H1 (cell line): ENCODE measurements around the gene CKAP2L. TPM values are rescaled to one million over a fixed set of nuclear protein-coding genes. Genes with fewer than 3 reads are reported as not detected.

ENCODE experiments used
- CTCF ChIA-PET: fragments of 300-600 bp; sonication (Branson Sonifier 250); formaldehyde crosslinking; loops from one replicate; lab custom pipeline; 2021; ENCODE audit not compliant: partially characterized antibody; lab: Charles Lee
- POLR2A ChIA-PET: fragments of 300-600 bp; sonication (Branson Sonifier 250); formaldehyde crosslinking; loops from one replicate; lab custom pipeline; 2021; ENCODE audit warnings: inconsistent platforms; ENCODE audit not compliant: partially characterized antibody; lab: Charles Lee
- DNase-seq, 2 experiments: peaks; one replicate each; pipeline versions ENCODE4 v3.0.0 to v3.0.0-alpha.2; 2010 to 2022; ENCODE audit warnings: low spot score in 2 of 2, low read depth in 1 of 2, mixed read lengths in 1 of 2
- FAIRE-seq: peaks from 2 replicates; lab custom pipeline; 2011; peaks lifted over from hg19 to GRCh38; lab: Jason Lieb, UNC
- H2AFZ ChIP-seq: 2 replicates; pipeline ENCODE4 v1.8.1; 2012; ENCODE audit warnings: low read length, inconsistent platforms
- H2AK5ac ChIP-seq: 2 replicates; pipeline ENCODE4 v1.6.1; 2013; ENCODE audit warnings: low read depth, low read length
- H2BK120ac ChIP-seq: replicated peaks from 2 replicates; pipeline ENCODE3; 2013; ENCODE audit warnings: low read depth, low read length, inconsistent platforms
- H2BK12ac ChIP-seq: 2 replicates; pipeline ENCODE4 v1.6.1; 2013; ENCODE audit warnings: low read depth, low read length
- H2BK15ac ChIP-seq: 2 replicates; pipeline ENCODE4 v1.6.1; 2013; ENCODE audit warnings: low read length
- H2BK20ac ChIP-seq: 2 replicates; pipeline ENCODE4 v1.6.1; 2013; ENCODE audit warnings: low read length
- H2BK5ac ChIP-seq: 2 replicates; pipeline ENCODE4 v1.6.1; 2013; ENCODE audit warnings: low read depth, low read length
- H3K14ac ChIP-seq: 2 replicates; pipeline ENCODE4 v1.6.1; 2013; ENCODE audit warnings: inconsistent platforms; ENCODE audit not compliant: insufficient read length
- H3K18ac ChIP-seq: 2 replicates; pipeline ENCODE4 v1.6.1; 2013; ENCODE audit warnings: low read length; ENCODE audit errors: extremely low read depth
- H3K23ac ChIP-seq: 2 replicates; pipeline ENCODE4 v1.6.1; 2013; ENCODE audit warnings: inconsistent platforms; ENCODE audit not compliant: insufficient read length
- H3K23me2 ChIP-seq: 2 replicates; pipeline ENCODE4 v1.6.1; 2013; ENCODE audit warnings: low read depth, low read length
- H3K27ac ChIP-seq: 2 replicates; pipeline ENCODE4 v1.6.1; 2011; ENCODE audit warnings: low read depth, low read length, inconsistent platforms
- H3K27me3 ChIP-seq, 4 experiments: replicated peaks in 1 of 4; 1 replicate in 1 of 4; 2 replicates in 3 of 4; pipeline versions ENCODE4 v1.6.1 to v1.8.1; 2011 to 2013; ENCODE audit warnings: low read length in 3 of 4, mild to moderate bottlenecking in 3 of 4, inconsistent platforms in 2 of 4, mixed read lengths in 2 of 4, moderate library complexity in 1 of 4; ENCODE audit not compliant: control insufficient read depth in 3 of 4, insufficient read depth in 3 of 4; ENCODE audit errors: extremely low read depth in 1 of 4
- H3K36me3 ChIP-seq, 4 experiments: 2 replicates each; pipeline versions ENCODE4 v1.6.1 to v1.8.1; 2011 to 2013; ENCODE audit warnings: mild to moderate bottlenecking in 4 of 4, low read length in 3 of 4, moderate library complexity in 2 of 4, control low read depth in 1 of 4, inconsistent platforms in 1 of 4; ENCODE audit not compliant: insufficient read depth in 4 of 4, control insufficient read depth in 2 of 4
- H3K4ac ChIP-seq: replicated peaks from 2 replicates; pipeline ENCODE3; 2013; ENCODE audit warnings: low read length, low read depth, mixed read lengths, inconsistent platforms; ENCODE audit not compliant: insufficient read length
- H3K4me1 ChIP-seq, 4 experiments: replicated peaks in 1 of 4; 1 replicate in 1 of 4; 2 replicates in 3 of 4; pipeline versions ENCODE4 v1.6.1 to v1.8.1; 2011 to 2013; ENCODE audit warnings: low read length in 3 of 4, inconsistent platforms in 2 of 4, mixed read lengths in 1 of 4; ENCODE audit not compliant: insufficient read depth in 4 of 4, control insufficient read depth in 3 of 4
- H3K4me2 ChIP-seq, 2 experiments: 2 replicates each; pipeline versions ENCODE4 v1.6.1 to v1.8.1; 2011 to 2013; ENCODE audit warnings: low read depth in 2 of 2, low read length in 2 of 2, control low read depth in 1 of 2, inconsistent platforms in 1 of 2, mild to moderate bottlenecking in 1 of 2; ENCODE audit not compliant: insufficient read depth in 1 of 2
- H3K4me3 ChIP-seq, 4 experiments: fragments of 200-600, 300-600 bp in 1 of 4; sonication (generic), shearing (Covaris generic), sonication (Bioruptor Twin) in 1 of 4; 2 replicates each; pipeline versions ENCODE4 v1.5.1 to v1.8.1; 2011 to 2016; ENCODE audit warnings: low read length in 4 of 4, low read depth in 3 of 4, control low read depth in 2 of 4, inconsistent platforms in 2 of 4, mild to moderate bottlenecking in 2 of 4, mixed read lengths in 1 of 4, moderate library complexity in 1 of 4; ENCODE audit not compliant: insufficient read depth in 2 of 4; ENCODE audit errors: extremely low read depth in 1 of 4
- H3K56ac ChIP-seq: replicated peaks from 2 replicates; pipeline ENCODE3; 2013; ENCODE audit warnings: low read depth, mild to moderate bottlenecking, mixed read lengths, low read length, inconsistent platforms; ENCODE audit not compliant: insufficient read length
- H3K79me1 ChIP-seq: 2 replicates; pipeline ENCODE4 v1.6.1; 2013; ENCODE audit warnings: low read depth, low read length, control low read depth
- H3K79me2 ChIP-seq, 2 experiments: 2 replicates each; pipeline versions ENCODE4 v1.6.1 to v1.8.1; 2012 to 2013; ENCODE audit warnings: low read length in 2 of 2, mild to moderate bottlenecking in 2 of 2, inconsistent platforms in 1 of 2; ENCODE audit not compliant: insufficient read depth in 2 of 2, control insufficient read depth in 1 of 2
- H3K9ac ChIP-seq, 4 experiments: replicated peaks in 1 of 4; 1 replicate in 1 of 4; 2 replicates in 3 of 4; pipeline versions ENCODE4 v1.6.1 to v1.8.1; 2011 to 2013; ENCODE audit warnings: low read depth in 3 of 4, low read length in 3 of 4, control low read depth in 2 of 4, mild to moderate bottlenecking in 2 of 4, moderate library complexity in 2 of 4, inconsistent platforms in 1 of 4; ENCODE audit errors: extremely low read depth in 1 of 4
- H3K9me3 ChIP-seq, 2 experiments: 2 replicates each; pipeline versions ENCODE4 v1.6.1 to v1.8.1; 2012 to 2013; ENCODE audit warnings: mild to moderate bottlenecking in 2 of 2, moderate library complexity in 2 of 2, control low read depth in 1 of 2, inconsistent platforms in 1 of 2, low read depth in 1 of 2, low read length in 1 of 2, mixed read lengths in 1 of 2; ENCODE audit not compliant: insufficient read depth in 2 of 2
- H4K20me1 ChIP-seq, 2 experiments: replicated peaks in 1 of 2; 2 replicates each; pipeline versions ENCODE3 to v1.8.1; 2011 to 2013; ENCODE audit warnings: inconsistent platforms in 2 of 2, low read length in 2 of 2, mild to moderate bottlenecking in 1 of 2; ENCODE audit not compliant: insufficient read depth in 2 of 2, control insufficient read depth in 1 of 2
- H4K5ac ChIP-seq: 2 replicates; pipeline ENCODE4 v1.6.1; 2013; ENCODE audit warnings: low read length, low read depth, mixed read lengths, inconsistent platforms; ENCODE audit not compliant: insufficient read length
- H4K8ac ChIP-seq: 2 replicates; pipeline ENCODE4 v1.8.0; 2013; ENCODE audit warnings: mild to moderate bottlenecking, moderate library complexity, low read length, inconsistent platforms; ENCODE audit not compliant: insufficient read depth; ENCODE audit errors: extremely low read depth
- H4K91ac ChIP-seq: replicated peaks from 2 replicates; pipeline ENCODE3; 2013; ENCODE audit warnings: low read length, mixed read lengths, inconsistent platforms; ENCODE audit not compliant: insufficient read length
- ASH2L ChIP-seq: fragments of 200-600, 300-600 bp; sonication (generic); IDR thresholded peaks from one replicate; pipeline ENCODE4 v1.7.1; 2017; ENCODE audit warnings: low read length
- CBX5 ChIP-seq: fragments of 300-800, 300-1000 bp; sonication (generic); IDR thresholded peaks from 2 replicates; pipeline ENCODE4 v1.7.1; 2016; ENCODE audit warnings: antibody characterized with exemption, low read length, low read depth
- CEBPB ChIP-seq: IDR thresholded peaks from 2 replicates; pipeline ENCODE4 v1.6.1; 2012; ENCODE audit warnings: low read depth, low read length
- CREB1 ChIP-seq: IDR thresholded peaks from 2 replicates; pipeline ENCODE4 v1.6.1; 2012; ENCODE audit warnings: inconsistent platforms
- EZH2 ChIP-seq: fragments of 200-600 bp; sonication (generic); IDR thresholded peaks from 2 replicates; pipeline ENCODE4 v1.7.1; 2012; ENCODE audit warnings: low read depth, mild to moderate bottlenecking, moderate library complexity, low read length, inconsistent platforms; ENCODE audit not compliant: severe bottlenecking
- POLR2A ChIP-seq, 2 experiments: IDR thresholded peaks; 1 replicate in 1 of 2; 2 replicates in 1 of 2; pipeline ENCODE4 v1.6.1; 2011; ENCODE audit warnings: low read depth in 2 of 2, low read length in 2 of 2, mild to moderate bottlenecking in 2 of 2; ENCODE audit errors: control extremely low read depth in 1 of 2
- POLR2AphosphoS5 ChIP-seq: IDR thresholded peaks from 2 replicates; pipeline ENCODE4 v1.6.1; 2011; ENCODE audit warnings: low read depth, low read length
- RAD21 ChIP-seq, 2 experiments: IDR thresholded peaks in 1 of 2; conservative IDR thresholded peaks in 1 of 2; 2 replicates each; pipeline ENCODE4 v1.6.1; 2011; ENCODE audit warnings: low read depth in 2 of 2, low read length in 2 of 2, improper control_type of control experiment in 1 of 2, inconsistent platforms in 1 of 2, mild to moderate bottlenecking in 1 of 2, moderate library complexity in 1 of 2
- RNF2 ChIP-seq: fragments of 200-900, 300-1000 bp; sonication (generic); IDR thresholded peaks from 2 replicates; pipeline ENCODE4 v1.7.1; 2016; ENCODE audit warnings: borderline replicate concordance, low read depth, mild to moderate bottlenecking, antibody characterized with exemption, low read length; ENCODE audit not compliant: poor library complexity, severe bottlenecking; ENCODE audit errors: missing control alignments
- SIN3A ChIP-seq, 2 experiments: IDR thresholded peaks in 1 of 2; conservative IDR thresholded peaks in 1 of 2; 2 replicates each; pipeline ENCODE4 v1.6.1; 2011 to 2012; ENCODE audit warnings: low read length in 2 of 2, improper control_type of control experiment in 1 of 2, low read depth in 1 of 2, mild to moderate bottlenecking in 1 of 2
- TBP ChIP-seq: IDR thresholded peaks from 2 replicates; pipeline ENCODE4 v1.6.1; 2011; ENCODE audit warnings: low read depth, low read length, improper control_type of control experiment
- WGBS, 2 experiments: shearing (Covaris generic) in 1 of 2; methylation state at CpG; one replicate each; pipeline versions ENCODE4 v1.1.6 to v1.1.7; 2013 to 2015; ENCODE audit warnings: low lambda C conversion rate in 2 of 2, mixed read lengths in 2 of 2, inconsistent platforms in 1 of 2, low coverage in 1 of 2, missing lambda C conversion rate in 1 of 2; ENCODE audit not compliant: insufficient replicate concordance in 2 of 2, insufficient coverage in 1 of 2, insufficient read length in 1 of 2; ENCODE audit errors: extremely low coverage in 1 of 2, missing lambda C conversion rate in 1 of 2; 5-methylcytosine and 5-hydroxymethylcytosine counted together
- polyA plus RNA-seq, 7 experiments: library from polyadenylated mRNA; depleted of rRNA in 3 of 7; stranded (reverse) in 5 of 7; unstranded in 2 of 7; fragments of >200 nt in 5 of 7; fragments of 200-250 nt in 2 of 7; gene quantifications; 1 replicate in 5 of 7; 2 replicates in 1 of 7; 4 replicates in 1 of 7; pipeline versions ENCODE4 v1.2.1 to v1.2.3, GENCODE V29; 2011 to 2013; ENCODE audit warnings: missing spikeins in 2 of 7, mixed read lengths in 2 of 7
- total RNA-seq: library from RNA; stranded (reverse); fragmentation: NEBNext Ultra II Directional; extraction: Animal tissue kit (Norgen Biotek cat#: 25700); gene quantifications from 2 replicates; pipeline ENCODE4 v1.2.1, GENCODE V29; 2021

CKAP2L gene
- total and polyA plus RNA-seq, 2 of the 8 experiments (the other 6 are each of a cell fraction or from before 2014, with no cell fraction given) = 2.5 to 20.7 TPM

DNA sequence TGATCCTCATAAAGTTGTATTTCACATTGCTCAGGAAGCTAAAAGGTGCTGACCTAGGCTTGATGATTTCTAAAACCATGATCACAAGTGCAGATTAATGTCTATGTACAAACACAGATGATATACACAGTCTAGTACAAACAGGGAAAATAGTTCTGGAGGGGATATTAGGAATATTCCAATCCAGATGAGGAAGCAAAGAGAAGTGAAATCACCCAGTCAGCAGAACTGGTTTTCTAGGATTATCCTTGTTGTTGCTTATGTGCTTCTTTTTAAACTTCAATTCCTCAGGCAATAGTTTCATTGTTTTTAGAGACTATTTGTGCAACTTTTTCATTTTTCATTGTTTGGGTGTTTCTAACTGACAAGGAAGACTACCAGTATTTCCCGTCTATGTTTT is 15.2 kb upstream of the CKAP2L start:
- WGBS, 2 experiments = 82% methylated on average over 1 of the region's 1 CpG; no CpG with 5 or more reads in 1 of the 2 experiments
- no peak overlapping the region for H3K23ac ChIP-seq
- POLR2A ChIA-PET = no interaction called here
- no peak for FAIRE-seq
- no peaks in the 10 kb centered on the region for H3K27me3 ChIP-seq
- H3K18ac ChIP-seq = no peak overlapping the region
- TF ChIP-seq POLR2A (IDR thresholded peaks at IDR 0.05; ENCODE audit: control extremely low read depth in 1 of 2, low read depth in 2 of 2, low read length in 2 of 2) (no peak), CBX5 (no peak), TBP (no peak), ASH2L (no peak), EZH2 (no peak), SIN3A (conservative IDR thresholded peaks at IDR 0.05 in 1 of 2, IDR thresholded peaks at IDR 0.05 in 1 of 2; ENCODE audit: low read depth in 1 of 2, low read length in 2 of 2) (no peak), RNF2 (no peak), CEBPB (no peak), RAD21 (IDR thresholded peaks at IDR 0.05 in 1 of 2, conservative IDR thresholded peaks at IDR 0.05 in 1 of 2; ENCODE audit: low read depth in 2 of 2, low read length in 2 of 2) (no peak), POLR2AphosphoS5 (no peak), CREB1 (no peak)
- TF ChIP-seq, all 59 proteins: peak for 0
- Histone ChIP-seq H4K20me1 (no peaks in the 10 kb centered on the region), H2BK15ac (no peak overlapping the region), H3K14ac (no peak overlapping the region), H2AFZ (no peak overlapping the region), H2AK5ac (no peak overlapping the region), H2BK120ac (no peak overlapping the region), H2BK20ac (no peak overlapping the region), H3K23me2 (no peaks in the 10 kb centered on the region; the same call in 1 of the 2 replicates), H3K79me2 (no peaks in the 10 kb centered on the region), H3K9ac (no peak overlapping the region), H4K8ac (no peak overlapping the region), H3K4ac (no peak overlapping the region), H2BK12ac (no peak overlapping the region), H3K9me3 (no peaks in the 10 kb centered on the region), H3K27ac (no peak overlapping the region), H3K4me2 (no peak overlapping the region), H3K56ac (no peak overlapping the region), H4K5ac (no peak overlapping the region), H3K36me3 (no peaks in the 10 kb centered on the region), H4K91ac (no peak overlapping the region), H2BK5ac (no peak overlapping the region), H3K79me1 (no peaks in the 10 kb centered on the region), H3K4me1 (peaks cover 0 to 5% (median 0%) of the 10 kb centered on the region in 4 experiments; a peak in 3 of 7 replicates), H3K4me3 (no peak overlapping the region)
- DNase-seq = no peak
- CTCF ChIA-PET = interaction anchor here (1.7 kb wide), 1 partner anchor 179 kb away, joined by 4 read pairs; no protein-coding TSS in a partner anchor
